Kasumi-1 (cell line): ENCODE results near the gene EPHX1.
"Not testable (repeated sequence)": the region's sequence is repeated elsewhere in the genome, so short reads cannot be mapped to it uniquely, and the experiment has no call there.

ENCODE experiments used
- DNase-seq, 2 experiments: peaks; one replicate each; lab custom pipeline; 2025; lab: John Stamatoyannopoulos, UW

EPHX1 gene

GRCh38 chr1:225777583-225778336 is 32.2 kb upstream of the EPHX1 start, which contains the start of gene SRP9:
SRP9 (plus strand) TSS chr1:225777826; CDS start chr1:225777941, 115 bp downstream.
- DNase-seq, result peak; percentile 98

DNA sequence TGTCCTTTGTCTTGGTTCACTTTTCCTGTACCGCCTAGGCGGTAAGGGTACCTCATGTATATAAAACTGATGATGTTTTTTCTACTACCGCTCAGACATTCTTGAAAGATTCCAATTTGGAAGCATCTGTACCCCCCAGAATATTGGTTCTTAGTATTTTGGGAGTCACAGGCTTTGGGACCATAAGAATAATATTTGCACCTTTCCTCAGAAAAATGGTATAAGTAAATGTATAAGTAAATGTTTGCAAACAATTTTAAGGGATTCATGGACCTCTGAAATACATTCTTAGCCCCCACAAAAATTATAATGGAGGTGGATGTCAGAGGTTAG is 31.6 kb upstream of the EPHX1 start:
- DNase-seq, result no peak

GRCh38 chr1:225779165-225779564 is 30.8 kb upstream of the EPHX1 start:
- not testable (repeated sequence) for DNase-seq

GRCh38 chr1:225780134-225780533 is 29.8 kb upstream of the EPHX1 start:
- DNase-seq, result no peak

DNA sequence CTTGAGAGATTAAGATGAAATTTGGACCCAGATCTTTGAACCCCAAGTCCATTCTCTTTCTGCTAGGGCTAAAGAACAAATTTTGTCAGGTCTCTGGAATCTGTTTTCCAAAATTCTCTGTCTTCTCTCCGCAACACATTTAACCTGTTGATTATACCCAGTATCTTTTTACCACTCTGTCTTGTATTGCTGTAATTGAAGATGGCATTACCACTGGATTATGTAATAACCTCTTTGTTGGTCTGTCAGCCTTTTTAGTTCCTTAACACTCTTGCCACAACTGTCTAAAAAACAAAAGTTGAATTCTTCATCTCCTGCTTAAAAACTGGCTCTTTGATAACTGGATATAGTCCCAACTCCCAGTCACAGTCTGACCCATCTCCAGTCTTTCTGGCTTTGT is 29.3 kb upstream of the EPHX1 start:
- no peak for DNase-seq

DNA sequence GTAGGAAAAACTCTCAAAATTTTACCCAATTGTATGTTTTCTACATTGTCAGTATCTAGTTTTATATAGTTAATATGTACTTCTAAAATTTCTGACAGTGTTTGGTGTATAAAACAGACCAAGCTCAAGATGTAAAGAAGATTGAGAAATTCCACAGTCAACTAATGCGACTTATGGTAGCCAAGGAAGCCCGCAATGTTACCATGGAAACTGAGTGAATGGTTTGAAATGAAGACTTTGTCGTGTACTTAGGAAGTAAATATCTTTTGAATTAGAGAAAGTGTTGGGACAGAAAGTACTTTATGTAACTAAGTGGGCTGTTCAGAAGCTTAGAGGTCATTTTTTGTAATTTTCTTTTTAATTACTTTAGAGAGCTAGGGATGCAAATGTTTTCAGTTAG is 20.8 kb upstream of the EPHX1 start:
- DNase-seq, result not testable (repeated sequence)

- no peak for DNase-seq
Measured at GRCh38 chr1:225794954-225795353, 15.0 kb upstream of the EPHX1 start.

DNA sequence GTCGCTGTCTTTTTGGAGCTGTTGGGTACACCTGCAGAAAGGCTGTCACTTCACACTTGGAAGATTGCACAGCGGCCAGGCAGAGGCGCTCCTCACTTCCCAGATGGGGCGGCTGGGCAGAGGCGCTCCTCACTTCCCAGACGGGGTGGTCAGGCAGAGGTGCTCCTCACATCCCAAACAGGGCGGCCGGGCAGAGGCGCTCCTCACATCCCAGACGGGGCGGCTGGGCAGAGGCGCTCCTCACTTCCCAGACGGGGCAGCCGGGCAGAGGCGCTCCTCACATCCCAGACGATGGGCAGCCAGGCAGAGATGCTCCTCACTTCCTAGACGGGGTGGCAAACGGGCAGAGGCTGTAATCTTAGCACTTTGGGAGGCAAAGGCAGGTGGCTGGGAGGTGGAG is 13.8 kb upstream of the EPHX1 start:
- DNase-seq, result not testable (repeated sequence)

- not testable (repeated sequence) for DNase-seq
Measured at GRCh38 chr1:225801146-225801545, 8.8 kb upstream of the EPHX1 start.

DNA sequence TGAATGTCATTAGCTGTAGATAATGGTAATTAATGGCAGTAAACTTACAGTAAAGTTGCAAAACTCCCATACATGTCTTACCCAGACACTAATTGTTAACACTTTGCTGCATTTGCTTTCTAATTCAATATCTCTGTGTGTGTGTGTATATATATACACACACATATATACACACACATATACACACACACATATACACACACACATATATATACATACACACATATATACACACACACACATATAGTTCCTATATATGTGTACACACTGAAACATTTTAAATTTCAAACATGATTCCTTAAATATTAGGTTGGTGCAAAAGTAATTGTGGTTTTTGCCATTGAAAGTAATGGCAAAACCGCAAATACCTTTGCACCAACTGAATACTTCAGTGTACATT is 3.7 kb upstream of the EPHX1 start:
- DNase-seq, result no peak

DNA sequence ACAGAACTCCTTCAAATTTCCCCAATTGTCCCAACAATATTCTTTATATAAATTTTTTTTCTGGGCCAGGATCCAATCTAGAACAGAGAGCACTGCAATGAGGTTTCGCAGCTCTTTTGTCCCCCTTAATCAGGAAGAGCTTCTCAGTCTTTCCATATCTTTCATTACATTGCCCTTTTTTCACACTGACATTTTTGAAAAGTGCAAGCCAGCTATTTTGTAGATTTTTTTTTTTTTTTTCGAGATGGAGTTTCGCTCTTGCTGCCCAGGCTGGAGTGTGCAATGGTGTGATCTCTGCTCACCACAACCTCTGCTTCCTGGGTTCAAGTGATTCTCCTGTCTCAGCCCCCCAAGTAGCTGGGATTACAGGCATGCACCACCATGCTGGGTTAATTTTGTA is 3.2 kb upstream of the EPHX1 start:
- DNase-seq, result not testable (repeated sequence)

- no peak for DNase-seq
Measured at GRCh38 chr1:225808136-225808535, 1.8 kb upstream of the EPHX1 start.

GRCh38 chr1:225810579-225811538 is 935 bp downstream of the EPHX1 start:
- not testable (repeated sequence) for DNase-seq

GRCh38 chr1:225811622-225812487 is 1.9 kb downstream of the EPHX1 start:
- no peak for DNase-seq

- no peak for DNase-seq
Measured at GRCh38 chr1:225812488-225813213, 2.7 kb downstream of the EPHX1 start.

- peak in 1 of 2 experiments; percentile 12 for DNase-seq
Measured at GRCh38 chr1:225813214-225813964, 3.5 kb downstream of the EPHX1 start.

GRCh38 chr1:225814381-225814780 is 4.5 kb downstream of the EPHX1 start:
- no peak for DNase-seq

DNA sequence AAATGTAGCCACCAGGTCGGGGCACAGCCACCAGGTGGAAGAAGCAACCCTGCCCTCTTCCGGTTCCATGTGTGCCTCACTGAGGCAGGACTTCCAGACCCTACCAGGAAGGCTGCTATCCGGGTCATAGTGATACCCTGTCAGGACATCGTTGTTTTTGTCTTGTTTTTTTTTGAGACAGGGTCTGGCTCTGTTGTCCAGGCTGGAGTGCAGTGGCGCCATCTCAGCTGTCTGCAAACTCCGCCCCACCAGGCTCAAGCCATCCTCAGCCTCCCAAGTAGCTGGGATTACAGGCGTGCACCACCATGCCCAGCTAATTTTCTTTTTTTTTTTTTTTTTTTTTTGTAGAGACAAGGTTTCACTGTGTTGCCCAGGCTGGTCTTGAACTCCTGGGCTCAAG is 5.2 kb downstream of the EPHX1 start:
- not testable (repeated sequence) for DNase-seq

DNA sequence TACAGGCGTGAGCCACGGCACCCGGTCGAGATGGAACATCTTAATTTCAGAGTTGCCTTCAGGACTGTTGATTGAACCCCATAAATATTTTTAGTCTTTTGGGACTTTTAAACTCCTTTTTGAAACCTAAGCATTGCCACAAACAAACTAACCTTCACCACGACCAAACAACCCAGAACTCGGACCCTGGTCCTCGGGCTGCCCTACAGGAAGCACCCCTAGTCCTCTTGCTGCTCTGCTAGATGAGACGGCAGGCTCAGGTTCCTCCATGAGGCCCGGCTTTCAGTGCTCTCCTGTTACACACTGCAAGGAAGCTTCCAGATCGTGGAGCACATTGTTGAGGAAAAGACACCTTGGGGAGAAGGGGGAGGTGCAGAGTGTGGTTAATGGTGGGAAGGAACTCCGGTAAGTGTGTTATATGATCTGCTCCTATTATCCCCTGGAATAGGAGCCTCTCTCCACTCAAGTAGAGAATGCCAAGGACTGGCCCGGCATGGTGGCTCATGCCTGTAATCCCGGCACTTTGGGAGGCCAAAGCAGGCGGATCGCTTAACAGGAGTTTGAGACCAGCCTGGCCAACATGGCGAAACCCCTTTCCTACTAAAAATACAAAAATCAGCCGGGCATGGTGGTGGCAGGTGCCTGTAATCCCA is 5.7 kb downstream of the EPHX1 start:
- no peak for DNase-seq
